Measurements from ENCODE around the gene JAKMIP1.

Gene JAKMIP1

GRCh38 chr4:5982156-5982973, 218.0 kb downstream of the JAKMIP1 start:
- TF ChIP-seq POLR2A (IDR thresholded peaks at IDR 0.05; ENCODE audit: low read depth, low read length) (no peak), PAX5 (IDR thresholded peaks at IDR 0.05; ENCODE audit: insufficient read depth, low read length, severe bottlenecking) (no peak), SPI1 (IDR thresholded peaks at IDR 0.05; ENCODE audit: low read depth, low read length) (no peak), TAF1 (IDR thresholded peaks at IDR 0.05; ENCODE audit: low read depth, low read length) (no peak), POLR2AphosphoS5 (IDR thresholded peaks at IDR 0.05; ENCODE audit: low read depth, low read length) (no peak), POU2F2 (IDR thresholded peaks at IDR 0.05; ENCODE audit: low read depth, low read length) (no peak)
- no peak for DNase-seq (ENCODE audit: insufficient read length, low spot score)
- no peak for FAIRE-seq

GRCh38 chr4:5980436-5981155, 219.8 kb downstream of the JAKMIP1 start:
- FAIRE-seq = no peak
- TF ChIP-seq PAX5 (IDR thresholded peaks at IDR 0.05; ENCODE audit: insufficient read depth, low read length, severe bottlenecking) (no peak), POU2F2 (IDR thresholded peaks at IDR 0.05; ENCODE audit: low read depth, low read length) (no peak), TAF1 (IDR thresholded peaks at IDR 0.05; ENCODE audit: low read depth, low read length) (no peak), POLR2A (IDR thresholded peaks at IDR 0.05; ENCODE audit: low read depth, low read length) (no peak), POLR2AphosphoS5 (IDR thresholded peaks at IDR 0.05; ENCODE audit: low read depth, low read length) (no peak), SPI1 (IDR thresholded peaks at IDR 0.05; ENCODE audit: low read depth, low read length) (no peak)
- DNase-seq (ENCODE audit: insufficient read length, low spot score) = no peak

- DNase-seq (ENCODE audit: insufficient read length, low spot score) = no peak
- no peak for FAIRE-seq
- TF ChIP-seq TAF1 (IDR thresholded peaks at IDR 0.05; ENCODE audit: low read depth, low read length) = no peak
These were observed 220.4 kb downstream of the JAKMIP1 start for GRCh38 chr4:5979981-5980380.

GRCh38 chr4:5976921-5977320, 223.4 kb downstream of the JAKMIP1 start:
- TF ChIP-seq TAF1 (IDR thresholded peaks at IDR 0.05; ENCODE audit: low read depth, low read length) = no peak
- no peak for FAIRE-seq

GRCh38 chr4:5976431-5976830, 223.9 kb downstream of the JAKMIP1 start:
- no peak for FAIRE-seq
- DNase-seq (ENCODE audit: insufficient read length, low spot score) = no peak
- TF ChIP-seq PAX5 (IDR thresholded peaks at IDR 0.05; ENCODE audit: insufficient read depth, low read length, severe bottlenecking) = no peak
- no peak for TF ChIP-seq TAF1 (IDR thresholded peaks at IDR 0.05; ENCODE audit: low read depth, low read length)
- no peak for TF ChIP-seq SPI1 (IDR thresholded peaks at IDR 0.05; ENCODE audit: low read depth, low read length)
- TF ChIP-seq POU2F2 (IDR thresholded peaks at IDR 0.05; ENCODE audit: low read depth, low read length) = no peak
- no peak for TF ChIP-seq POLR2AphosphoS5 (IDR thresholded peaks at IDR 0.05; ENCODE audit: low read depth, low read length)
- no peak for TF ChIP-seq POLR2A (IDR thresholded peaks at IDR 0.05; ENCODE audit: low read depth, low read length)

More at GRCh38 chr4:5976921-5977320, 223.4 kb downstream of the JAKMIP1 start:
- DNase-seq (ENCODE audit: insufficient read length, low spot score) = no peak
